Adipocyte (in vitro differentiated cells): Measurements from ENCODE around the gene CDK14.

Experiments used
- DNase-seq: peaks from one replicate; pipeline ENCODE4 v3.0.0-alpha.2; 2015; ENCODE audit warnings: low read depth
- H3K27me3 ChIP-seq: replicated peaks from 2 replicates; pipeline ENCODE4 v1.7.0; 2013; ENCODE audit warnings: mild to moderate bottlenecking, low read length, moderate library complexity; ENCODE audit not compliant: control insufficient read depth, insufficient read depth
- H3K36me3 ChIP-seq: 2 replicates; pipeline ENCODE4 v1.7.0; 2013; ENCODE audit warnings: low read length, mild to moderate bottlenecking, moderate library complexity; ENCODE audit not compliant: control insufficient read depth, insufficient read depth, severe bottlenecking
- H3K4me1 ChIP-seq: 2 replicates; pipeline ENCODE4 v1.7.0; 2013; ENCODE audit warnings: mild to moderate bottlenecking, low read length, moderate library complexity; ENCODE audit not compliant: control insufficient read depth, insufficient read depth
- H3K4me3 ChIP-seq: 2 replicates; pipeline ENCODE4 v1.7.0; 2013; ENCODE audit warnings: mild to moderate bottlenecking, low read length, moderate library complexity
- H3K9ac ChIP-seq: 2 replicates; pipeline ENCODE4 v1.7.0; 2013; ENCODE audit warnings: mild to moderate bottlenecking, low read length, moderate library complexity
- H3K9me3 ChIP-seq: 2 replicates; pipeline ENCODE4 v1.7.0; 2013; ENCODE audit warnings: mild to moderate bottlenecking, low read length, moderate library complexity; ENCODE audit not compliant: control insufficient read depth

CDK14 gene

DNA sequence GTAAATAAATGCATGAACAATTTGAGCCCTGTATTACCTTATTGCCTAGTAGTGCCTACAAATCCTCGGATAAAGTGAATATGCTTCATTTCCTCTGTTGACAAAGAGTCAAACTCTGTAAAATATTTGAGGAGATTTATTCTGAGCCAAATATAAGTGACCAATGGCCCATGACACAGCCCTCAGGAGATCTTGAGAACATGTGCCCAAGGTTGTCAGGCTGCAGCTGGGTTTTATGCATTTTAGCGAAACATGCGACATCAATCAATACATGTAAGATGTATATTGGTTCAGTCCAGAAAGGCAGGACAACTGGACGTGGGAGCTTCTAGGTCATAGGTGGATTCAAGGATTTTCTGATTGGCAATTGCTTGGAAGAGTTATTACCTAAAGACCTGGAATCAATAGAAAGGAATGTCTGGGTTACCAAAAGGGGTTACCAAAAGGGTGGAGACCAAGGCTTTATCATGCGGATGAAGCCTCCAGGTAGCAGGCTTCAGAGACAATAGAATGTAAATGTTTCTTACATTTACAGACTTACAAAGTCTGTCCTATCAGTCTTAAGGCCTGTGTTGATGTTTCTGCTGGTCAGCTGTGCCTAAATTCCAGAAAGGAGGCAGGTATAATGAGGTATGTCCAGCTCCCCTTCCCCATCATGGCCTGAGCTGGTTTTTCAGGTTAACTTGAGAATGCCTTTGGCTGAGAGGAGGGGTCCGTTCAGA is 448.0 kb downstream of the CDK14 start:
- no peak overlapping the region for H3K9ac ChIP-seq
- H3K36me3 ChIP-seq = peaks cover 3% of the 10 kb centered on the region
- H3K4me1 ChIP-seq = peaks cover 23% of the 10 kb centered on the region
- no peak for DNase-seq
- H3K27me3 ChIP-seq = no peaks in the 10 kb centered on the region
- no peak overlapping the region for H3K4me3 ChIP-seq
- H3K9me3 ChIP-seq = no peaks in the 10 kb centered on the region

DNA sequence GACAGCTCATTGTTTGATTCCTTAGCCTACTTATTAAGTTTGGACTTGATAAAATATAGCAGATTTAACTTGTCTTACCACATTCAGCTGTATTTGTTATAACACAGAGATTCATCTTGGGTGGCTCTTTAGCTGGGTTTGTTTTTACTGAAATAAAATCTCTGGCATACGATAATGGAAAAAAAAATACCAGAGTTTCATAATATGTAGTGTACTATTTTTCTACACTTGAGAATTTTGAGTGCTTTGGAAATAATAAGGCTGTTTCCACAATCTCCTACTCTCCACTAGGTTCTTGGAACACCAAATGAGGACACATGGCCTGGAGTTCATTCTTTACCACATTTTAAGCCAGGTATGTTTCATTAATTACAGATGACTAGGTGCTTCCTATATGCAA is 449.5 kb downstream of the CDK14 start:
- DNase-seq = peak; percentile 42
- Histone ChIP-seq H3K27me3 (no peaks in the 10 kb centered on the region), H3K4me3 (no peak overlapping the region), H3K9ac (peak overlapping the region; percentile 30), H3K4me1 (peaks cover 23% of the 10 kb centered on the region), H3K36me3 (peaks cover 3% of the 10 kb centered on the region), H3K9me3 (no peaks in the 10 kb centered on the region)

DNA sequence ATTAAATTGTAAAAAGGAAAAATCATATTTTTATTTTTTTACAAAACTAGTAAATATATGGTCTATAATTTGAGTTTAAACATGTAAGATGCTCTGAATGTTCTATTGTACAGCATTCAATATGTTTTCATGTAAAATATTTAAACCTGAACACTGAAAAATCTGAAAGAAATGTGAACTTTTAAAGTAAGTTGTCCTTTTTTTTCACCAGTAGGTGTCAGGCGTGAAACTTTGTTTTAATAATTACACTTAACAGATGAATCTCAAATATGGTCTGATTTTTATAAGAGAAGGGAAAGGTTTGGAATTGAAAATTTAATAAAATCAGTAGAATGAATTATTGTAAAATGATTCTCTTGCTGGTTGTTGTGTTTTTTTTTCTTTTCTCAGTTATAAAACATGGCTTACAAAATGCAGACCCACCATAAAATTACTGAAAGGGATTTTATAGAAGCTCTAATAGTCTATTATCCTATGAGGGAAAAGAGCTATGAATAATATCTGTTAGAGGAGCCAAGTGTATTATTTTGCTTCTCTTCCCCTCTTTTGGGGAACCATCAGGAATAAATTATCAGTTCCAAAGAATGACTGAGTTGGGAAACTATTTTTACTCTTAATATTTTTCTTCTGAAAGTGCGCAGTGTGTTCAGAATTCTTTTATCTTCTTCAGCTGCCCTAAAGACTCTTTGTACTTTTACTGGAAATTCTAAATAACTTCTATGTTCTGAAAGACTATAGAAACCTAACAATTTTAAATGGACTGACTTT is 450.4 kb downstream of the CDK14 start:
- Histone ChIP-seq H3K4me1 (peaks cover 23% of the 10 kb centered on the region), H3K4me3 (peak overlapping the region; percentile 16), H3K27me3 (no peaks in the 10 kb centered on the region), H3K9ac (peak overlapping the region; percentile 30), H3K36me3 (peaks cover 3% of the 10 kb centered on the region), H3K9me3 (no peaks in the 10 kb centered on the region)
- DNase-seq = peak; percentile 41

GRCh38 chr7:91047636-91048035 is 451.5 kb downstream of the CDK14 start:
- no peaks in the 10 kb centered on the region for H3K9me3 ChIP-seq
- no peak for DNase-seq
- H3K27me3 ChIP-seq = no peaks in the 10 kb centered on the region
- peaks cover 23% of the 10 kb centered on the region for H3K4me1 ChIP-seq
- no peaks in the 10 kb centered on the region for H3K36me3 ChIP-seq
- H3K4me3 ChIP-seq = no peak overlapping the region
- H3K9ac ChIP-seq = no peak overlapping the region

DNA sequence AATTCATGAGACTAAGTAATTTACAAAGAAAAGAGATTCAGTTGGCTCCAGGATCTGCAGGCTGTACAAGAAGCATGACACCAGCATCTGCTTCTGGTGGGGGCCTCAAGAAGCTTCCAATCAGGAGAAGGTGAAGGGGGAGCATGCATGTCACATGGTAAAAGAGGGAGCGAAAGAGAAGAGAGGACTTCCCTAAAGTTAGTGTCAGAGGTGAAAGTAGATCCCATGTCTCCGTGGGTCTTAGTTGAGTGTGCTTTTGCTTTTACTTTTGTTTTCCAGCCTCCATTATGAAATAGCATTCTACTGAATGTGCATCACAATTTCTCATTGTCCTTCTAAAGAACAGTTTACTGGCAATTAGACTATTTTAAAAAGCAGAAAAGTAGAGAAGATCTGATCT is 454.6 kb downstream of the CDK14 start:
- no peaks in the 10 kb centered on the region for H3K27me3 ChIP-seq
- H3K9ac ChIP-seq = no peak overlapping the region
- no peak for DNase-seq

GRCh38 chr7:91051966-91052365 is 455.8 kb downstream of the CDK14 start:
- Histone ChIP-seq H3K9ac (no peak overlapping the region), H3K27me3 (no peaks in the 10 kb centered on the region), H3K4me1 (peaks cover 3% of the 10 kb centered on the region), H3K9me3 (no peaks in the 10 kb centered on the region), H3K36me3 (peaks cover 5% of the 10 kb centered on the region), H3K4me3 (no peak overlapping the region)
- DNase-seq = no peak

More for the DNA sequence above, 454.6 kb downstream of the CDK14 start:
- Histone ChIP-seq H3K36me3 (peaks cover 5% of the 10 kb centered on the region), H3K4me1 (peaks cover 16% of the 10 kb centered on the region), H3K4me3 (no peak overlapping the region), H3K9me3 (no peaks in the 10 kb centered on the region)

DNA sequence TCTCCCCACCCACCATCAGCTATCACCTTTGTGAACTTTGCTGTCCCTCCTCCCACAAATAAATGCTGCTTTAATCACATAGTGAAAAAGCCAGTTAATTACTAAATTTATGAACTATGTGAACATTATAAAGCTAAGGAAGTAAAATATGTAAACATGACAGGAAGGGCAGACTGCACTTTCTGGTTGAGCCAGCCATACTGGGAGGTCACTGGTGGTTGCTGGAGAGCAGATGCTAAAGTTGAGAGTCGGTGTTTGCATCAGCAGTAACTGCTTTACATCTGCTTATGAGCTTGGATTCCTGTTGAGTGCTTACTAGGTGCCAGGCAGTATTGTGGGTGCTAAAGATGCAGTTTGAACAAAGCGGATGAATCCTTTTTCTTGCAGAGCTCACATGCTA is 458.3 kb downstream of the CDK14 start:
- no peaks in the 10 kb centered on the region for H3K4me1 ChIP-seq
- no peak overlapping the region for H3K4me3 ChIP-seq
- H3K9me3 ChIP-seq = no peaks in the 10 kb centered on the region
- H3K27me3 ChIP-seq = no peaks in the 10 kb centered on the region
- peaks cover 5% of the 10 kb centered on the region for H3K36me3 ChIP-seq
- DNase-seq = no peak
- H3K9ac ChIP-seq = no peak overlapping the region

DNA sequence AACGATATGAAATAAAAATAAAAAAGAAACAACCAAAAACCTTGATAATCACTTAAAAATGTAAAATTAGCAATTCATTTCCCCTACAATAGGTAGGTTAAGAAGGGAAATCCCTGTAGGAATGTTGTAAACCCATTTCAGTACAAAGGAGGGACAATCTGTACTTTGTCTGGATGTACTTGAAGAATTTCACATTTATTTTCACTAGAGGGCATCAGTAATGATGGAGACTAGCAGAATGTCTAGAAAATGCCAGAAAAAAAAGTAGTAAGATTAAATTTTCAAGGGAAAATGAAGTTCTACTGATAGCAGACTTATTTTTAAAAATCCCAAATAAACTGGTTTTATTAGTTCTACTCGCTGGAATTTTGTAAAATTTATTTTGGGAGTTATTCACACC is 459.1 kb downstream of the CDK14 start:
- Histone ChIP-seq H3K4me1 (no peaks in the 10 kb centered on the region), H3K9me3 (no peaks in the 10 kb centered on the region), H3K27me3 (no peaks in the 10 kb centered on the region), H3K4me3 (no peak overlapping the region), H3K9ac (no peak overlapping the region), H3K36me3 (peaks cover 5% of the 10 kb centered on the region)
- peak; percentile 48 for DNase-seq

DNA sequence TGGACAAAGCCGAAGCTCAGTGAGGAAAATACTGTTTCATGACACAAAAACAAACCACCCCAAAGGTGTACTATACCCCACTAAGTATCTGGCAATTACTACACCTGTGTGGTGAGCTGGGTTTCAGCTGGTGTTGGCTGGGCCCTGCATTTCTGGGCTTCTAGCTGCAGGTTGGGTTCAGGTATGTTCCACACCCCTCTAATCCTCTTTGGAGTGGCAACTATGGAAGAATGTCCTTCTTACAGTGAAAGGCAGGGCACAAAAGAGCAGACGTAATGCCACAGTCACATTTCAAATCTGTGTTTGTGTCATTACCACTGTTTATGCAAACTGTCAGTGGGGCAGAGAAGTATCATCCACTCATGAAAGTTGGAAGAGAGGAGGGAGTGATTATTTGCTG is 466.6 kb downstream of the CDK14 start:
- Histone ChIP-seq H3K4me1 (peaks cover 4% of the 10 kb centered on the region), H3K9me3 (no peaks in the 10 kb centered on the region), H3K27me3 (no peaks in the 10 kb centered on the region), H3K36me3 (no peaks in the 10 kb centered on the region), H3K4me3 (no peak overlapping the region), H3K9ac (no peak overlapping the region)
- no peak for DNase-seq

- H3K9me3 ChIP-seq = no peaks in the 10 kb centered on the region
These were observed 467.9 kb downstream of the CDK14 start for GRCh38 chr7:91064052-91064451.

GRCh38 chr7:91064938-91065337 is 468.8 kb downstream of the CDK14 start:
- Histone ChIP-seq H3K9me3 (no peaks in the 10 kb centered on the region), H3K36me3 (no peaks in the 10 kb centered on the region), H3K4me3 (no peak overlapping the region), H3K9ac (no peak overlapping the region), H3K27me3 (no peaks in the 10 kb centered on the region), H3K4me1 (peaks cover 4% of the 10 kb centered on the region)
- peak; percentile 21 for DNase-seq

More at GRCh38 chr7:91064052-91064451, 467.9 kb downstream of the CDK14 start:
- Histone ChIP-seq H3K36me3 (no peaks in the 10 kb centered on the region), H3K4me3 (no peak overlapping the region), H3K9ac (no peak overlapping the region), H3K27me3 (no peaks in the 10 kb centered on the region), H3K4me1 (peaks cover 4% of the 10 kb centered on the region)
- DNase-seq = no peak
